KMS-11 (cell line): ENCODE measurements around the gene ITGA11.

Source experiments
- H2AFZ ChIP-seq: fragments of 200-600 bp; sonication (generic); 2 replicates; pipeline ENCODE4 v1.6.1; 2016; ENCODE audit warnings: antibody characterized with exemption, mixed run types, low read depth
- H3K27ac ChIP-seq: fragments of 200-600 bp; sonication (generic); 2 replicates; pipeline ENCODE4 v1.6.1; 2016; ENCODE audit warnings: mild to moderate bottlenecking, mixed run types
- H3K27me3 ChIP-seq: fragments of 200-600 bp; sonication (generic); 2 replicates; pipeline ENCODE4 v1.6.1; 2017; ENCODE audit warnings: mild to moderate bottlenecking, low read depth, mixed run types, moderate library complexity; ENCODE audit not compliant: insufficient read depth
- H3K36me3 ChIP-seq: fragments of 200-600 bp; sonication (generic); 2 replicates; pipeline ENCODE4 v1.6.1; 2017; ENCODE audit warnings: mild to moderate bottlenecking, mixed run types; ENCODE audit not compliant: insufficient read depth
- H3K4me1 ChIP-seq: fragments of 200-600 bp; sonication (generic); 2 replicates; pipeline ENCODE4 v1.6.1; 2016; ENCODE audit warnings: mild to moderate bottlenecking, low read depth, mixed run types; ENCODE audit not compliant: poor library complexity, severe bottlenecking
- H3K4me2 ChIP-seq: fragments of 200-600 bp; sonication (generic); 2 replicates; pipeline ENCODE4 v1.7.0; 2016; ENCODE audit warnings: mild to moderate bottlenecking, mixed run types
- H3K4me3 ChIP-seq: fragments of 200-600 bp; sonication (generic); IDR thresholded peaks from 2 replicates; pipeline ENCODE4 v1.6.1; 2017; ENCODE audit warnings: low read depth, low read length, mixed read lengths; ENCODE audit not compliant: insufficient read depth
- H3K79me2 ChIP-seq: fragments of 200-600 bp; sonication (generic); 2 replicates; pipeline ENCODE4 v1.6.1; 2016; ENCODE audit warnings: low read depth, mixed run types; ENCODE audit not compliant: insufficient read depth
- H3K9ac ChIP-seq: fragments of 200-600 bp; sonication (generic); 2 replicates; pipeline ENCODE4 v1.6.1; 2016; ENCODE audit warnings: mild to moderate bottlenecking, mixed run types
- H4K20me1 ChIP-seq: fragments of 200-600 bp; sonication (generic); 2 replicates; pipeline ENCODE4 v1.6.1; 2016; ENCODE audit warnings: mild to moderate bottlenecking, mixed run types; ENCODE audit not compliant: insufficient read depth
- CTCF ChIP-seq: fragments of 200-600 bp; sonication (generic); conservative IDR thresholded peaks from 2 replicates; pipeline ENCODE4 v1.6.1; 2017; ENCODE audit warnings: low read depth, mild to moderate bottlenecking, antibody characterized with exemption, low read length, moderate library complexity, mixed read lengths

Gene ITGA11

GRCh38 chr15:68252925-68253534 lies 178.9 kb downstream of the ITGA11 start:
- H3K4me1 ChIP-seq, result peaks cover 4% of the 10 kb centered on the region

GRCh38 chr15:68249058-68249713 lies 182.8 kb downstream of the ITGA11 start:
- no peak overlapping the region for H3K9ac ChIP-seq
- no peak overlapping the region for H2AFZ ChIP-seq

More at GRCh38 chr15:68252925-68253534, 178.9 kb downstream of the ITGA11 start:
- H4K20me1 ChIP-seq, result no peaks in the 10 kb centered on the region
- no peaks in the 10 kb centered on the region for H3K79me2 ChIP-seq
- H3K9ac ChIP-seq, result no peak overlapping the region
- no peak overlapping the region for H3K27ac ChIP-seq
- TF ChIP-seq CTCF, result peak; percentile 76
- no peak overlapping the region for H2AFZ ChIP-seq
- H3K4me3 ChIP-seq, result no peak overlapping the region
- no peaks in the 10 kb centered on the region for H3K36me3 ChIP-seq
- H3K27me3 ChIP-seq, result no peaks in the 10 kb centered on the region
- no peak overlapping the region for H3K4me2 ChIP-seq

More at GRCh38 chr15:68249058-68249713, 182.8 kb downstream of the ITGA11 start:
- Histone ChIP-seq H3K4me1 (peaks cover 4% of the 10 kb centered on the region), H3K27me3 (no peaks in the 10 kb centered on the region), H3K4me3 (no peak overlapping the region), H3K27ac (no peak overlapping the region), H3K4me2 (no peak overlapping the region), H4K20me1 (no peaks in the 10 kb centered on the region), H3K36me3 (no peaks in the 10 kb centered on the region), H3K79me2 (no peaks in the 10 kb centered on the region)
- no peak for TF ChIP-seq CTCF
